GM12891 (cell line): Measurements from ENCODE around the gene HSPB9.
"Not testable (repeated sequence)": the region's sequence is repeated elsewhere in the genome, so short reads cannot be mapped to it uniquely, and the experiment has no call there.

Source experiments
- POLR2A ChIP-seq: IDR thresholded peaks from 2 replicates; pipeline ENCODE4 v1.6.1; 2011; ENCODE audit warnings: low read depth, low read length, control low read depth
- POLR2AphosphoS5 ChIP-seq: IDR thresholded peaks from 2 replicates; pipeline ENCODE4 v1.6.1; 2011; ENCODE audit warnings: low read depth, low read length, control low read depth
- SPI1 ChIP-seq: IDR thresholded peaks from 2 replicates; pipeline ENCODE4 v1.6.1; 2011; ENCODE audit warnings: low read depth, low read length, control low read depth
- TAF1 ChIP-seq: IDR thresholded peaks from 2 replicates; pipeline ENCODE4 v1.6.1; 2011; ENCODE audit warnings: low read depth, low read length, control low read depth

- TF ChIP-seq POLR2AphosphoS5, TAF1, POLR2A, SPI1: not testable (repeated sequence)
Observed at GRCh38 chr17:42140690-42141089, 18.1 kb downstream of the HSPB9 start.
